Measurements from ENCODE around the gene KLC4. TPM values are rescaled to one million over a fixed set of nuclear protein-coding genes. Genes with fewer than 3 reads are reported as not detected.

Gene KLC4
- total RNA-seq, 3 donors from 2014 or later (not counting 1 experiment from before 2014, with no cell fraction given): 35.9 to 39.4 (median 37.4) TPM

- no peak overlapping the region for H3K27ac ChIP-seq (ENCODE audit: low read length)
- 76% methylated on average over 2 of the region's 2 CpGs for WGBS (ENCODE audit: insufficient coverage)
- no peak overlapping the region for H3K27ac Mint-ChIP-seq
Observed at GRCh38 chr6:43024436-43024835, 35.0 kb upstream of the KLC4 start.

GRCh38 chr6:43026365-43026764 lies 33.1 kb upstream of the KLC4 start:
- peaks cover 12 to 23% of the 10 kb centered on the region in 2 donors for H3K4me1 Mint-ChIP-seq
- intact Hi-C loops (cut with micrococcal nuclease): no loop called here
- ATAC-seq (no peak), DNase-seq (no peak)
- Histone ChIP-seq H3K27me3 (ENCODE audit: control insufficient read depth, insufficient read depth, low read length) (no peaks in the 10 kb centered on the region), H3K4me1 (ENCODE audit: control insufficient read depth, insufficient read depth, low read length) (peaks cover 14% of the 10 kb centered on the region), H3K9me3 (ENCODE audit: control insufficient read depth, insufficient read depth, low read length) (no peaks in the 10 kb centered on the region), H3K4me3 (ENCODE audit: low read length) (no peak overlapping the region), H3K36me3 (ENCODE audit: control insufficient read depth, insufficient read depth, low read length) (peaks cover 50% of the 10 kb centered on the region), H3K27ac (ENCODE audit: low read length) (no peak overlapping the region)
- peaks cover 8% of the 10 kb centered on the region for H3K36me3 Mint-ChIP-seq
- H3K27me3 Mint-ChIP-seq (ENCODE audit: low read depth in 2 of 2): no peaks in the 10 kb centered on the region
- no peak overlapping the region for H3K4me3 Mint-ChIP-seq
- no peaks in the 10 kb centered on the region for H3K9me3 Mint-ChIP-seq
- TF ChIP-seq CTCF (IDR thresholded peaks at IDR 0.05): no peak
- WGBS (ENCODE audit: insufficient coverage): over 99% methylated on average over 5 of the region's 5 CpGs
- H3K27ac Mint-ChIP-seq: no peak overlapping the region

More at GRCh38 chr6:43024436-43024835, 35.0 kb upstream of the KLC4 start:
- no peaks in the 10 kb centered on the region for H3K9me3 Mint-ChIP-seq
- peaks cover 8% of the 10 kb centered on the region for H3K36me3 Mint-ChIP-seq
- peaks cover 12 to 23% of the 10 kb centered on the region in 2 donors for H3K4me1 Mint-ChIP-seq
- H3K27me3 Mint-ChIP-seq (ENCODE audit: low read depth in 2 of 2): no peaks in the 10 kb centered on the region
- intact Hi-C loops (cut with micrococcal nuclease): no loop called here
- peak overlapping the region; percentile 13 for H3K4me3 Mint-ChIP-seq
- DNase-seq: no peak
- peaks cover 44% of the 10 kb centered on the region for H3K36me3 ChIP-seq (ENCODE audit: control insufficient read depth, insufficient read depth, low read length)
- TF ChIP-seq CTCF (IDR thresholded peaks at IDR 0.05): no peak
- H3K4me3 ChIP-seq (ENCODE audit: low read length): no peak overlapping the region
- H3K4me1 ChIP-seq (ENCODE audit: control insufficient read depth, insufficient read depth, low read length): peaks cover 24% of the 10 kb centered on the region
- no peaks in the 10 kb centered on the region for H3K9me3 ChIP-seq (ENCODE audit: control insufficient read depth, insufficient read depth, low read length)
- no peaks in the 10 kb centered on the region for H3K27me3 ChIP-seq (ENCODE audit: control insufficient read depth, insufficient read depth, low read length)
- no peak for ATAC-seq

GRCh38 chr6:43029120-43029519 lies 30.3 kb upstream of the KLC4 start:
- intact Hi-C loops (cut with micrococcal nuclease): no loop called here
- H3K27me3 Mint-ChIP-seq (ENCODE audit: low read depth in 2 of 2): no peaks in the 10 kb centered on the region
- ATAC-seq (no peak), DNase-seq (no peak)
- no peak overlapping the region for H3K27ac Mint-ChIP-seq
- H3K27ac ChIP-seq (ENCODE audit: low read length): no peak overlapping the region
- H3K9me3 ChIP-seq (ENCODE audit: control insufficient read depth, insufficient read depth, low read length): no peaks in the 10 kb centered on the region
- H3K27me3 ChIP-seq (ENCODE audit: control insufficient read depth, insufficient read depth, low read length): no peaks in the 10 kb centered on the region
- WGBS (ENCODE audit: insufficient coverage): 97% methylated on average over 9 of the region's 9 CpGs
- H3K4me1 ChIP-seq (ENCODE audit: control insufficient read depth, insufficient read depth, low read length): no peaks in the 10 kb centered on the region
- H3K4me3 ChIP-seq (ENCODE audit: low read length): no peak overlapping the region
- peaks cover 8% of the 10 kb centered on the region for H3K36me3 Mint-ChIP-seq
- H3K4me3 Mint-ChIP-seq: no peak overlapping the region
- H3K4me1 Mint-ChIP-seq: peaks cover 9 to 12% of the 10 kb centered on the region in 2 donors
- H3K36me3 ChIP-seq (ENCODE audit: control insufficient read depth, insufficient read depth, low read length): peaks cover 58% of the 10 kb centered on the region
- TF ChIP-seq CTCF (IDR thresholded peaks at IDR 0.05): no peak
- H3K9me3 Mint-ChIP-seq: no peaks in the 10 kb centered on the region

- H3K4me1 ChIP-seq (ENCODE audit: control insufficient read depth, insufficient read depth, low read length): no peaks in the 10 kb centered on the region
- TF ChIP-seq CTCF (IDR thresholded peaks at IDR 0.05): no peak
- H3K27me3 ChIP-seq (ENCODE audit: control insufficient read depth, insufficient read depth, low read length): no peaks in the 10 kb centered on the region
- peaks cover 44% of the 10 kb centered on the region for H3K36me3 ChIP-seq (ENCODE audit: control insufficient read depth, insufficient read depth, low read length)
- H3K9me3 ChIP-seq (ENCODE audit: control insufficient read depth, insufficient read depth, low read length): no peaks in the 10 kb centered on the region
- Mint-ChIP-seq H3K36me3 (peaks cover 8% of the 10 kb centered on the region), H3K27ac (no peak overlapping the region), H3K4me3 (no peak overlapping the region), H3K4me1 (peaks cover 0 to 6% of the 10 kb centered on the region in 2 donors), H3K27me3 (ENCODE audit: low read depth in 2 of 2) (no peaks in the 10 kb centered on the region), H3K9me3 (no peaks in the 10 kb centered on the region)
- H3K27ac ChIP-seq (ENCODE audit: low read length): no peak overlapping the region
- intact Hi-C loops (cut with micrococcal nuclease): no loop called here
- WGBS (ENCODE audit: insufficient coverage): 89% methylated on average over 3 of the region's 4 CpGs
- no peak for DNase-seq
- ATAC-seq: no peak
- H3K4me3 ChIP-seq (ENCODE audit: low read length): no peak overlapping the region
Observed at GRCh38 chr6:43032326-43032725, 27.1 kb upstream of the KLC4 start.
